GM19193 (cell line): Measurements from ENCODE around the gene CCDC86.

Experiments
- POLR2A ChIP-seq: IDR thresholded peaks from 4 replicates; pipeline ENCODE4 v1.6.1; 2011; ENCODE audit not compliant: insufficient read depth, insufficient read length; ENCODE audit errors: extremely low read depth

Gene CCDC86

GRCh38 chr11:60887556-60887955, 45.6 kb downstream of the CCDC86 start:
- TF ChIP-seq POLR2A = no peak

- TF ChIP-seq POLR2A = no peak
These were observed 48.0 kb downstream of the CCDC86 start for GRCh38 chr11:60889869-60890311.

- no peak for TF ChIP-seq POLR2A
These were observed 48.8 kb downstream of the CCDC86 start for GRCh38 chr11:60890696-60891095.

- TF ChIP-seq POLR2A = no peak
These were observed 49.3 kb downstream of the CCDC86 start for GRCh38 chr11:60891103-60891741.

GRCh38 chr11:60895687-60896086, 53.8 kb downstream of the CCDC86 start:
- no peak for TF ChIP-seq POLR2A

- no peak for TF ChIP-seq POLR2A
These were observed 55.6 kb downstream of the CCDC86 start for GRCh38 chr11:60897496-60897895.

GRCh38 chr11:60899046-60899936, 57.4 kb downstream of the CCDC86 start:
- no peak for TF ChIP-seq POLR2A

- TF ChIP-seq POLR2A = no peak
These were observed 58.1 kb downstream of the CCDC86 start for GRCh38 chr11:60899977-60900376.
